ENCODE results near the gene TOP3B. TPM values are rescaled to one million over a fixed set of nuclear protein-coding genes. Genes with fewer than 3 reads are reported as not detected.

Gene TOP3B
- total and polyA plus RNA-seq, 2 experiments from 2014 or later = 35.7 to 77.7 TPM

DNA sequence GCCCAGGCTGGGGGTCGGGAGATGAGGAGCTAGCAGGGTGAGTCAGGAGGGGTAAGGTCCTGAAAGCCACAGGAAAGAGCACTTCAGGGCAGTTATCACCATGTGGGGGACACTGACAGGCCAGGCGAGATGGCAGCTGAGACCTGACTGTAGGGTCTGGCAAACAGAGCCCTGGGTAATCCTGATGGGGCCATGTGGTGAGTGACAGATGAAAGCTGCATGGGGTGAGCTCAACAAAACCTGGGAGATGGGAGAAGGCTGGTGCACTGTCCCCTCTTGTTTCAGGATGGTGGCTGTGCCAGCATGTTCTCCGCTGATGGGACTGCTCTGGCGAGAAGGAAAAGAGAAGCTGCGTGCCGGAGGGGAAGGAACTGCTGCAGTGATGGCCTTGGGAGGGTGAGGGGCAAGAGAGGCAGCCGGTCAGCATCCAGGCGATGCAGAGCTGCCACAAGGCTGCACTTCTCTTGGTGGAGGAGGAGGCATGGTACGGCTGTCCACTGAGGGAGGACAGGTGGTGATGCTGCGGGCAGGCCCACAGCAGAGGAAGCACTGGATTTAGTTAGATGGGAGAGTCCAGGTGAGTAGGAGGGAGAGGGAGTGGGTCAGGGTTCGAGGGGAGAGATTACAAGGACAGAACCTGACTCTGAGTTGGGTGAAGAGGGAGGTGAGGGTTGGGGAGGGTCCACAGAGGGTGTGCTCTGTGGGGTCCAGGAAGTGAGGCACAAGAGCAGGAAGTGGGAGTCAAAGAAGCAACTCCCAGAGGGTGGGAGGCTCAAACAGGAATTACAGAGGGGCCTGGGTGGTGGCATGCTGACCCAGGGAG lies 3.8 kb downstream of the TOP3B start (continued):
- TF ChIP-seq, protein P1, sequence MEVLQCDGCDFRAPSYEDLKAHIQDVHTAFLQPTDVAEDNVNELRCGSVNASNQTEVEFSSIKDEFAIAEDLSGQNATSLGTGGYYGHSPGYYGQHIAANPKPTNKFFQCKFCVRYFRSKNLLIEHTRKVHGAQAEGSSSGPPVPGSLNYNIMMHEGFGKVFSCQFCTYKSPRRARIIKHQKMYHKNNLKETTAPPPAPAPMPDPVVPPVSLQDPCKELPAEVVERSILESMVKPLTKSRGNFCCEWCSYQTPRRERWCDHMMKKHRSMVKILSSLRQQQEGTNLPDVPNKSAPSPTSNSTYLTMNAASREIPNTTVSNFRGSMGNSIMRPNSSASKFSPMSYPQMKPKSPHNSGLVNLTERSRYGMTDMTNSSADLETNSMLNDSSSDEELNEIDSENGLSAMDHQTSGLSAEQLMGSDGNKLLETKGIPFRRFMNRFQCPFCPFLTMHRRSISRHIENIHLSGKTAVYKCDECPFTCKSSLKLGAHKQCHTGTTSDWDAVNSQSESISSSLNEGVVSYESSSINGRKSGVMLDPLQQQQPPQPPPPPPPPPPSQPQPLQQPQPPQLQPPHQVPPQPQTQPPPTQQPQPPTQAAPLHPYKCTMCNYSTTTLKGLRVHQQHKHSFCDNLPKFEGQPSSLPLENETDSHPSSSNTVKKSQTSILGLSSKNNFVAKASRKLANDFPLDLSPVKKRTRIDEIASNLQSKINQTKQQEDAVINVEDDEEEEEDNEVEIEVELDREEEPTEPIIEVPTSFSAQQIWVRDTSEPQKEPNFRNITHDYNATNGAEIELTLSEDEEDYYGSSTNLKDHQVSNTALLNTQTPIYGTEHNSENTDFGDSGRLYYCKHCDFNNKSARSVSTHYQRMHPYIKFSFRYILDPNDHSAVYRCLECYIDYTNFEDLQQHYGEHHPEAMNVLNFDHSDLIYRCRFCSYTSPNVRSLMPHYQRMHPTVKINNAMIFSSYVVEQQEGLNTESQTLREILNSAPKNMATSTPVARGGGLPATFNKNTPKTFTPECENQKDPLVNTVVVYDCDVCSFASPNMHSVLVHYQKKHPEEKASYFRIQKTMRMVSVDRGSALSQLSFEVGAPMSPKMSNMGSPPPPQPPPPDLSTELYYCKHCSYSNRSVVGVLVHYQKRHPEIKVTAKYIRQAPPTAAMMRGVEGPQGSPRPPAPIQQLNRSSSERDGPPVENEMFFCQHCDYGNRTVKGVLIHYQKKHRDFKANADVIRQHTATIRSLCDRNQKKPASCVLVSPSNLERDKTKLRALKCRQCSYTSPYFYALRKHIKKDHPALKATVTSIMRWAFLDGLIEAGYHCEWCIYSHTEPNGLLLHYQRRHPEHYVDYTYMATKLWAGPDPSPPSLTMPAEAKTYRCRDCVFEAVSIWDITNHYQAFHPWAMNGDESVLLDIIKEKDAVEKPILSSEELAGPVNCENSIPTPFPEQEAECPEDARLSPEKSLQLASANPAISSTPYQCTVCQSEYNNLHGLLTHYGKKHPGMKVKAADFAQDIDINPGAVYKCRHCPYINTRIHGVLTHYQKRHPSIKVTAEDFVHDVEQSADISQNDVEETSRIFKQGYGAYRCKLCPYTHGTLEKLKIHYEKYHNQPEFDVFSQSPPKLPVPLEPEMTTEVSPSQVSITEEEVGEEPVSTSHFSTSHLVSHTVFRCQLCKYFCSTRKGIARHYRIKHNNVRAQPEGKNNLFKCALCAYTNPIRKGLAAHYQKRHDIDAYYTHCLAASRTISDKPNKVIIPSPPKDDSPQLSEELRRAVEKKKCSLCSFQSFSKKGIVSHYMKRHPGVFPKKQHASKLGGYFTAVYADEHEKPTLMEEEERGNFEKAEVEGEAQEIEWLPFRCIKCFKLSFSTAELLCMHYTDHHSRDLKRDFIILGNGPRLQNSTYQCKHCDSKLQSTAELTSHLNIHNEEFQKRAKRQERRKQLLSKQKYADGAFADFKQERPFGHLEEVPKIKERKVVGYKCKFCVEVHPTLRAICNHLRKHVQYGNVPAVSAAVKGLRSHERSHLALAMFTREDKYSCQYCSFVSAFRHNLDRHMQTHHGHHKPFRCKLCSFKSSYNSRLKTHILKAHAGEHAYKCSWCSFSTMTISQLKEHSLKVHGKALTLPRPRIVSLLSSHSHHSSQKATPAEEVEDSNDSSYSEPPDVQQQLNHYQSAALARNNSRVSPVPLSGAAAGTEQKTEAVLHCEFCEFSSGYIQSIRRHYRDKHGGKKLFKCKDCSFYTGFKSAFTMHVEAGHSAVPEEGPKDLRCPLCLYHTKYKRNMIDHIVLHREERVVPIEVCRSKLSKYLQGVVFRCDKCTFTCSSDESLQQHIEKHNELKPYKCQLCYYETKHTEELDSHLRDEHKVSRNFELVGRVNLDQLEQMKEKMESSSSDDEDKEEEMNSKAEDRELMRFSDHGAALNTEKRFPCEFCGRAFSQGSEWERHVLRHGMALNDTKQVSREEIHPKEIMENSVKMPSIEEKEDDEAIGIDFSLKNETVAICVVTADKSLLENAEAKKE (CRISPR knock-in tag; IDR thresholded peaks at IDR 0.05) = no peak

DNA sequence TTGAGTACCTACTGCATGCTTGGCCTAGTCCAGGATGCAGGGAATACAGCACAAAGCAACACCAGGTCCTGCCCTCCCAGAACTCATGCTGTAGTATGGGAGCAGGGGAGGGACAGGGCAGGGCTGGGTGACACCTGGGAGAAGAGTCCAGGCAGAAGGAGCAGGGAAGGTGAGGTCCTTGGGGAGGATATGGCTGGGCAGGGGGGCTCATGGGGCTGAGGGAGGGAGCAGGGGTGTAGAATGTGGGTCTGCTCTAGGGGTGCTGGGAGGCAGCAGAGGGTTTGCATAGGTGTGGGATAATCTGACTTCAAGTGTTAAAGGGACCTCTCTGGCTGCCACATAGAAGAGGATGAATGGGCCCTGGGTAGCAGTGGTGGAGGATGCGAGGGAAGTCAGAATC lies 4.8 kb downstream of the TOP3B start:
- Histone ChIP-seq H3K4me2 (no peak overlapping the region), H3K4me1 (ENCODE audit: insufficient read depth) (peaks cover 3% of the 10 kb centered on the region; the same call in 1 of the 2 replicates), H3K9me2 (ENCODE audit: insufficient read depth) (no peaks in the 10 kb centered on the region), H3K4me3 (no peak overlapping the region), H4K20me1 (replicated peaks; ENCODE audit: insufficient read depth) (peaks cover 30% of the 10 kb centered on the region), H3K27ac (ENCODE audit: low read depth) (no peak overlapping the region), H2AFZ (no peak overlapping the region), H3K36me3 (ENCODE audit: insufficient read depth) (no peaks in the 10 kb centered on the region), H3F3A (replicated peaks; ENCODE audit: low read depth) (no peaks in the 10 kb centered on the region), H3K79me2 (replicated peaks; ENCODE audit: insufficient read depth) (peaks cover 20% of the 10 kb centered on the region), H3K27me3 (ENCODE audit: insufficient read depth) (no peaks in the 10 kb centered on the region)
- no peak overlapping the region for H3K4me3 Mint-ChIP-seq
- no peak for ATAC-seq
- H3K27me3 Mint-ChIP-seq (ENCODE audit: insufficient read depth, low read depth, poor library complexity) = peaks cover 15% of the 10 kb centered on the region
- peaks cover 27% of the 10 kb centered on the region for H3K36me3 Mint-ChIP-seq (ENCODE audit: low read depth)
- no peaks in the 10 kb centered on the region for H3K9me3 Mint-ChIP-seq
- H3K27ac Mint-ChIP-seq = no peak overlapping the region
- H3K4me1 Mint-ChIP-seq = peaks cover 6% of the 10 kb centered on the region
- DNase-seq (ENCODE audit: low spot score) = no peak
- TF ChIP-seq, protein P2, sequence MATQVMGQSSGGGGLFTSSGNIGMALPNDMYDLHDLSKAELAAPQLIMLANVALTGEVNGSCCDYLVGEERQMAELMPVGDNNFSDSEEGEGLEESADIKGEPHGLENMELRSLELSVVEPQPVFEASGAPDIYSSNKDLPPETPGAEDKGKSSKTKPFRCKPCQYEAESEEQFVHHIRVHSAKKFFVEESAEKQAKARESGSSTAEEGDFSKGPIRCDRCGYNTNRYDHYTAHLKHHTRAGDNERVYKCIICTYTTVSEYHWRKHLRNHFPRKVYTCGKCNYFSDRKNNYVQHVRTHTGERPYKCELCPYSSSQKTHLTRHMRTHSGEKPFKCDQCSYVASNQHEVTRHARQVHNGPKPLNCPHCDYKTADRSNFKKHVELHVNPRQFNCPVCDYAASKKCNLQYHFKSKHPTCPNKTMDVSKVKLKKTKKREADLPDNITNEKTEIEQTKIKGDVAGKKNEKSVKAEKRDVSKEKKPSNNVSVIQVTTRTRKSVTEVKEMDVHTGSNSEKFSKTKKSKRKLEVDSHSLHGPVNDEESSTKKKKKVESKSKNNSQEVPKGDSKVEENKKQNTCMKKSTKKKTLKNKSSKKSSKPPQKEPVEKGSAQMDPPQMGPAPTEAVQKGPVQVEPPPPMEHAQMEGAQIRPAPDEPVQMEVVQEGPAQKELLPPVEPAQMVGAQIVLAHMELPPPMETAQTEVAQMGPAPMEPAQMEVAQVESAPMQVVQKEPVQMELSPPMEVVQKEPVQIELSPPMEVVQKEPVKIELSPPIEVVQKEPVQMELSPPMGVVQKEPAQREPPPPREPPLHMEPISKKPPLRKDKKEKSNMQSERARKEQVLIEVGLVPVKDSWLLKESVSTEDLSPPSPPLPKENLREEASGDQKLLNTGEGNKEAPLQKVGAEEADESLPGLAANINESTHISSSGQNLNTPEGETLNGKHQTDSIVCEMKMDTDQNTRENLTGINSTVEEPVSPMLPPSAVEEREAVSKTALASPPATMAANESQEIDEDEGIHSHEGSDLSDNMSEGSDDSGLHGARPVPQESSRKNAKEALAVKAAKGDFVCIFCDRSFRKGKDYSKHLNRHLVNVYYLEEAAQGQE (IDR thresholded peaks at IDR 0.05; ENCODE audit: unreplicated experiment) = no peak
- TF ChIP-seq JUNB (IDR thresholded peaks at IDR 0.05; ENCODE audit: unreplicated experiment) (no peak), NANOG (IDR thresholded peaks at IDR 0.05; ENCODE audit: borderline replicate concordance) (no peak)
- TF ChIP-seq, protein P3, sequence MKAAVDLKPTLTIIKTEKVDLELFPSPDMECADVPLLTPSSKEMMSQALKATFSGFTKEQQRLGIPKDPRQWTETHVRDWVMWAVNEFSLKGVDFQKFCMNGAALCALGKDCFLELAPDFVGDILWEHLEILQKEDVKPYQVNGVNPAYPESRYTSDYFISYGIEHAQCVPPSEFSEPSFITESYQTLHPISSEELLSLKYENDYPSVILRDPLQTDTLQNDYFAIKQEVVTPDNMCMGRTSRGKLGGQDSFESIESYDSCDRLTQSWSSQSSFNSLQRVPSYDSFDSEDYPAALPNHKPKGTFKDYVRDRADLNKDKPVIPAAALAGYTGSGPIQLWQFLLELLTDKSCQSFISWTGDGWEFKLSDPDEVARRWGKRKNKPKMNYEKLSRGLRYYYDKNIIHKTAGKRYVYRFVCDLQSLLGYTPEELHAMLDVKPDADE (IDR thresholded peaks at IDR 0.05) = no peak

Measured in GM23338 (cell line).